Measurements from ENCODE around the gene TMEM163.
"Not testable (repeated sequence)": the region's sequence is repeated elsewhere in the genome, so short reads cannot be mapped to it uniquely, and the experiment has no call there.

TMEM163 gene

GRCh38 chr2:134621939-134622705 is 96.7 kb downstream of the TMEM163 start:
- no peak for DNase-seq (ENCODE audit: low spot score)

DNA sequence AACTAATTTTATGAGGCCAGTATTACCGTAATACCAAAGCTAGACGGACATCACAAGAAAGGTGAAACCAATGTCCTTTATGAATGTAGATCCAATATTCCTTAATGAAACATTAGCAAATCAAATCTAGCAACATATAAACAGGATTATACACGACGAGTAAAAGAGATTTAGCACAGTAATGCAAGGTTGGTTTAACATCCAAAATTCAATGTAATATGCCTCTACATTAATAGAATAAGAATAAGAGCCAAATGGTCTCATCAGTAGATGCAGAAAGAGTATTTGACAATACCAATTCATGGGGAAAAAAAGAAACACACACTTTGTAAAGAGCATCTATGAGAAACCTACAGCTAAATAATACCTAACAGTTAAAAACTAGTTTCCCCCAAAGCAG is 99.5 kb downstream of the TMEM163 start:
- DNase-seq (ENCODE audit: low spot score), result no peak

DNA sequence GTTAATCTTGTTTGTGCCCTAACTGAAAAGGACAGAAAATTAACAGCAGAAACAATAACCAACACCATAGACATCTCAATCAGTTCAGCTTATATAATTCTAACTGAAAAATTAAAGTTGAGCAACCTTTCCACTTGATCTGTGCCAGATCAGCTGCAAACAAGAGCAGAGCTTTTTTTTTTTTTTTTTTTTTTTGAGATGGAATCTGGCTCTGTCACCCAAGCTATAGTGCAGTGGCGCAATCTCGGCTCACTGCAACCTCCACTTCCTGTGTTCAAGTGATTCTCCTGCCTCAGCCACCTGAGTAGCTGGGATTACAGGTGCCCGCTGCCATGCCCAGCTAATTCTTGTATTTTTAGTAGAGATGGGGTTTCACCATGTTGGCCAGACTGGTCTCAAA is 103.3 kb downstream of the TMEM163 start:
- not testable (repeated sequence) for DNase-seq (ENCODE audit: low spot score)

- no peak for DNase-seq (ENCODE audit: low spot score)
Measured at GRCh38 chr2:134611316-134611715, 107.5 kb downstream of the TMEM163 start.

GRCh38 chr2:134610871-134611270 is 107.9 kb downstream of the TMEM163 start:
- DNase-seq (ENCODE audit: low spot score), result no peak

- no peak for DNase-seq (ENCODE audit: low spot score)
Measured at GRCh38 chr2:134609924-134610513, 108.8 kb downstream of the TMEM163 start.

DNA sequence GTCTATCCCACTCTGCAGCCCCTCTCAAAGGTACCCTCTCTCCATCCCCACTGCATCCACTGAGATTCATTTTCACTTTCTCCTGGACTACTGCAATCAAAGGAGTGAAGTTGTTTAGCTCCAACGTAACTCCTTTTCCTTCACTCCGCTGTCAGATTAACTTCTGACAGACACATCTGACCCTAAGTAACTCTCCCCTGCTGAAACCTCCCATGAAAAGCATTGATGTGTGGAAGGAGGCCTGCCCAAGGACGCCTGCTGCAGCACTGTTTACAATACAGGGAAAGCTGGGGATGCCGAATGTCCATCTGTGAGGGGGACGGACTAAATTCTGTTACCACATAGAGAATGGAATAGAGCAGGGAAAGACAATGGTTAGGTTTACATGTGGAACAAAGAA is 114.8 kb downstream of the TMEM163 start:
- no peak for DNase-seq (ENCODE audit: low spot score)

DNA sequence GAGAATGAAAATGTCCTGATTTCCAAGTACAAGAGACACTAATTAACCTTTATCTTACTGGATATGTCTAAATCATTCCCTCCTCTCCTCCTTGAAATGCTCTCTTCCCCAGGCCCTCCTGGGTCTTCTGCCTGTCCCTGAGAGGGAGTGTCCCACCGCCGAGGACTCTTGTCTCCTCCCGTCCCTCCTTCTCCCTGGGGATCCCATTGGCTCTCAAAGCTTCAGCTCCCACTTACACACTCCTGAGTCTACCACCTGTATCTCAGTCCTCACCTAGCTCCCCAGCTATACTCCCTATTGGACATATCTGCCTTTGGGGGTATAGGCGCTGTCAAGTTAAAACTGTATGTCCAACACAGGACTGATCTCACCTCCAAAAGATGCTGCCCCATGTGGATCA is 116.1 kb downstream of the TMEM163 start:
- no peak for DNase-seq (ENCODE audit: low spot score)

DNA sequence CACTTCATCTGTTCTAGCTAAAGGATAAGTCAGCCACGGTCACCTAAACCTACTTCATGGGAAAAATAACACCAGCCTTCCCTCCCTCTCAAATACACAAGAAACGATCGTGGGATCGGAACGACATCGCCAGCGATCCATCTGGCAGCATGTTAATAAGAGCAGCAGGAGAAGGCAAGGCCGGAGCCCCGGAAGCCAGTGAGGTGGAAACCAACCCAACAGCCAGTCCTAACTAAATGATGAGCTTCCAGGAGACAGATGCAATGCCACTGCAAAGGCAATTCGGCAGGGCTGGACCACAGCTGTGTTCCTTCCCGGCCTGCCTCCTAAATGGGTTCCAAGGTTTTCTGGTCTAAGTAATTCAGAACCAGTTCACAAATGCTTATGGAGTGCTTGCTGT is 117.5 kb downstream of the TMEM163 start:
- DNase-seq (ENCODE audit: low spot score), result no peak

DNA sequence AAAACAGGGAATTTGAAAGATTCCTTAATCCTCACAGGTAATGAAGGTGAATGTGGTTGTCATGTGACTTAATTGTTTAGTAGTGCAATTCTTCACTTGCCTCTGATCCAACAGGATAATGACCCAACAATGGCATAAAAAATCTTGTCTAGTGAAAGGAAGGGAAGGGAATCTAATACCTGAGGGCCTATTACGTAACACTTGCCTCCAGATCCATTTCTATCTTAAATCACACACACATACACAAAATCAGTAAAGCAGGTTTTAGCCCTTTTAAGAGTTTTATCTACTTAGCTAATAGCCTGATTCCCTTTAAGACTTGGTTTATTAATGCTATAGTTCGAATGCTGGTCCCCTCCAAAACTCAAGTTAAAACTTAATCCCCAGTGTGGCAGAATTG is 118.6 kb downstream of the TMEM163 start:
- DNase-seq (ENCODE audit: low spot score), result no peak

GRCh38 chr2:134599236-134599635 is 119.6 kb downstream of the TMEM163 start:
- DNase-seq (ENCODE audit: low spot score), result no peak

GRCh38 chr2:134594399-134594798 is 124.4 kb downstream of the TMEM163 start:
- no peak for DNase-seq (ENCODE audit: low spot score)

DNA sequence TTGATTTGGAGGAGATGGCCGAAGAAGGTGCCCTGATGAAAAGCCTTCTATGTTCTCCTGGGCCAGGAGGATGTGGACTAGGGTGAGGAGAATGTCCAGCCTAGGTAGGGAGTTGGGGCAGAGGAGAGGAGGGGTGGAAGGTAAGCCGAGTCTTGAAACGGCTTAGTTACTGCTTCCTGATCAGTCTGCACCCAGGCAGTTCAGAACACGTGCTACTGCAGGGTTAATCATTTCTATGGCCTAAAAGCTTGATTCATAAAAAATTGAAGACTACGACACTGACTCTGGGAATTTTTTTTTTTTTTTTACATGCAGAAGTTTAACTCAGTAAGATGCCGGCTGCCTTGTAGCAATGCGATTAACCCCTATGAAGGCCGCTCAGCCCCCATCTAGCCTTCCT is 125.3 kb downstream of the TMEM163 start:
- no peak for DNase-seq (ENCODE audit: low spot score)

GRCh38 chr2:134592377-134592776 is 126.4 kb downstream of the TMEM163 start:
- DNase-seq (ENCODE audit: low spot score), result no peak

DNA sequence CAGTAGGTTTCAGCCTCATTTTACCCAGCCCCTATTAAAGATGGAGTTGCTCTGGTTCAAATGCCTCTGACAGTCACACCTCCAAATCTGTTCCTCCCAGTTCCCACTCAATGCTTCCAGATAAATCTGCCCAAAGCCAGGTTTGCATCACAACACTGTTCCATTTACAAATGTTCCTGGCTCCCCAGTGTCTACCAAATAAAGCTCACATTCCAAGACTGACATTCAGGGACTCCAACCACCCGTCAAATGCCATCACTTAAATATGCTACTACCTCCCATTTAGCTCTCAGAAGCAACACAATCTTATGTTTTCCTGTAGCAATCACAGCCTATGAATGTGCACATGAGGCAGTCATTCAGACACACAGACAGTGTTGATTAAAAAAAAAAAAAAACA is 127.3 kb downstream of the TMEM163 start:
- no peak for DNase-seq (ENCODE audit: low spot score)

DNA sequence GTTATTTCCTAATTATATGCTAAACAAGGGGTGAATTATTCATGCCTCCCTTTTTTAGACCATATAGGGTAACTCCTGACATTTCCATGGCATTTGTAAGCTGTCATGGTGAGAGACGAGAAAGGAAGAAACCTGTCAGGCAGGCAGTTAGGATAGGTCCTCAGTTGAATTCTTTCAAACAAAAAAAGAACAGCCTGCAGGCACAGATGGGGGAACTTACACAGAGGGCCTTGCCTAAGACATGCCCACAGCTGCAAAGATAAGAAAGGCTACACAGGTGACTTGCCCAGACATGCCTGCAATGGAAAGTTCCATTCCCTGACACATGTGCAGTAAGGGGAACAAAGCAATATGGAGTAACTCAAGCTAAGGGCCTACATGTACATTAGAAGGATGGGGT is 128.1 kb downstream of the TMEM163 start:
- no peak for DNase-seq (ENCODE audit: low spot score)

DNA sequence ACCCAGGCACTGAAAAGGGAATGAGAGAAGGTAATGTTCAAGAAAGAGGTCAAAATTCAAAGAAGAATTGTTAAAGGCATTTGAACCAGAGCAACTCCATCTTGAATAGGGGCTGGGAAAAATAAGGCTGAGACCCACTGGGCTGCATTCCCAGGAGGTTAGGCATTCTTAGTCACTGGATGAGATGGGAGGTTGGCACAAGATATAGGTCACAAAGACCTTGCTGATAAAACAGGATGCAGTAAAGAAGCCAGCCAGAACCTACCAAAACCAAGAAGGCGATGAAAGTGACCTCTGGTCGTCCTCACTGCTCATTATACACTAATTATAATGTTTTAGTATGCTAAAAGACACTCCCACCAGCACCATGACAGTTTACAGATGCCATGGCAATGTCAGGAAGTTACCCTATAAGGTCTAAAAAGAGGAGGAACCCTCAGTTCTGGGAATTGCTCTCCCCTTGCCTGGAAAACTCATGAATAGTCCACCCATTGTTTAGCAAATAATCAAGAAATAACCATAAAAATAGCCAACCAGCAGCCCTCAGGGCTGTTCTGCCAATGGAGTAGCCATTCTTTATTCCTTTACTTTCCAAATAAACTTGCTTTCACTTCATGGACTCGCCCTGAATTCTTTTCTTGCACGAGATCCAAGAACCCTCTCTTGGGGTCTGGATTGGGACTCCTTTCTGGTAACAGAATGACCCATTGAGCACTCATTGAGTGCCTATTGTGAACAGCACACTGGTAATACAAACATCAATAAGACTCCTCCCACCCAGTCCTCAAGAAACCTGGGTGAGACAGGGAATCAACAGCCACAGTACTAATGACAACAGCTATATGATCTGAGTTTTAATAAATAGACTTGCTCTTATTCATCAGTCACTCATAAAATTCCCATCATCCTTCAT is 129.4 kb downstream of the TMEM163 start:
- not testable (repeated sequence) for DNase-seq (ENCODE audit: low spot score)

DNA sequence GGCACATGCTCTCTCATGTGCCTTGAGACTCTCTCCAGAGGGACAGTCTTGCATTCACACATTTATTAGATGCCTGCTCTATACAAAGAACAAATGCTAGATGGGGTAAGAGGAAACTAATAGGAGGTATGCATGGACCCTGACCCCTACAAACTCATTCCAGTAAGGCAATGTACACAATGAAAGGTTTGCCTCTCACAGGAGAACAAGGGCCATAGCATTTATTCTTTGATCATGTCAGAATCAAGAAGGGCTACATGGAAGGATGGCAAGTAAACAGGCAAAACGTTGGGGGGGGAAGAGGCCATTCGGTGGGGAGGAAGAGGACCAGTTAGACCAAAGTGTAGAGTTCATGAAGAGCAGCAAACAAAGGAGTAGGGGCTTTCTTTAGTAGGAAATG is 130.2 kb downstream of the TMEM163 start:
- no peak for DNase-seq (ENCODE audit: low spot score)

DNA sequence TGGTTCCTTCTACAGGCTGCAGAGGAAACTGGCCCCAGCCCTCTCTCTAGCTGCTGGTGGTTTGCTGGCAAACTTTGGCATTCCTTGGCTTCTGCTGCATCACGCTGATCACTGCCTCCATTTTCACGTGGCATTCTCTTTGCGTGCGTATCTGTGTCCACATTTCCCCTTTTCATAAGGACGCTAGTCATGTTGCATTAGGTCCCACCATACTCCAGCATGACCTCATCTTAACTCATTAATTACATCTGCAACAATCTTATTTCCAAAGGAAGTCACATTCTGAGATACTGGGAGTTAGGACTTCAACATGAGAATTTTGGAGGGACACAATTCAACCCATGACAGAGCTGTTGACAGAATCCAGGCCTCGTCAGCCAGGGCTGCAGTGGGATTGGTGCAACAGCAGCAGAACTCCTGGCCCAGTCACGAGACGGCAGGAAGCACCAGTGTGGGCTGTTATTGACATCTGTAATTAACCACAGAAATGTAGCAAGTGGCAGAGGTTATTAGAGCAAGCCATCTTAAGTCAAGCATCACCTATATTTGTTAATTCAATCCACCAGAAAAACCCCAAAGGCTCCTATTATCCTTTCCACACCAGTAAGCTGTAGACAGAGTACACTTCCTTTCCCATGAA is 132.4 kb downstream of the TMEM163 start:
- DNase-seq (ENCODE audit: low spot score), result no peak

GRCh38 chr2:134583997-134584520 is 134.7 kb downstream of the TMEM163 start:
- DNase-seq (ENCODE audit: low spot score), result no peak

DNA sequence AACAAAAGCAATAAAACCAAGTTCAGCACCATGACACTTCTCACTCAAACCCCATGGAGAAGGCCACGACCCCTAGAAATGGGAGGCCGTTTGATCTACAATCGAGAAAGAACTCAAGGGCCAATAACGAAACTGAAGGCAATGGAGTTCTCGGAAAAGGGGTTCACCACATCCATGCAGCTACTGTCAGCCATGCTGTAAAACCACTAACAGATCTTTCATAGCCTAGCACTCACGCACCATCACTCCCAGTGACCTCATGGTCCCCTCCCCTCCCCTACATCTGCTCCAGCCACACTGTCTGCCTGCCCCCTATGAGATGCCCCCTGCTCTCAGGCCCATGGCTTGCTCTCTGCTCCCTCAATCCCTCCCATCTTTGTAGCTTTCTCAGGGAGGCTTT is 135.3 kb downstream of the TMEM163 start:
- DNase-seq (ENCODE audit: low spot score), result no peak

GRCh38 chr2:134582547-134582899 is 136.3 kb downstream of the TMEM163 start:
- no peak for DNase-seq (ENCODE audit: low spot score)
